H1 (cell line): ENCODE results near the gene SLC39A7. TPM values are rescaled to one million over a fixed set of nuclear protein-coding genes. Genes with fewer than 3 reads are reported as not detected.

Experiments
- ATF3 ChIP-seq: IDR thresholded peaks from 2 replicates; pipeline ENCODE4 v1.6.1; 2011; ENCODE audit warnings: low read depth, mild to moderate bottlenecking, low read length; ENCODE audit not compliant: insufficient read depth
- GTF2F1 ChIP-seq: IDR thresholded peaks from 2 replicates; pipeline ENCODE4 v1.6.1; 2012; ENCODE audit warnings: low read depth, low read length, improper control_type of control experiment, borderline replicate concordance
- MAX ChIP-seq: IDR thresholded peaks from 2 replicates; pipeline ENCODE4 v1.6.1; 2012; ENCODE audit warnings: inconsistent platforms
- RNF2 ChIP-seq: fragments of 200-900, 300-1000 bp; sonication (generic); IDR thresholded peaks from 2 replicates; pipeline ENCODE4 v1.7.1; 2016; ENCODE audit warnings: borderline replicate concordance, low read depth, mild to moderate bottlenecking, antibody characterized with exemption, low read length; ENCODE audit not compliant: poor library complexity, severe bottlenecking; ENCODE audit errors: missing control alignments
- YY1 ChIP-seq: IDR thresholded peaks from 2 replicates; pipeline ENCODE4 v1.6.1; 2011; ENCODE audit warnings: low read depth, mild to moderate bottlenecking, low read length
- polyA plus RNA-seq, 7 experiments: library from polyadenylated mRNA; depleted of rRNA in 3 of 7; stranded (reverse) in 5 of 7; unstranded in 2 of 7; fragments of >200 nt in 5 of 7; fragments of 200-250 nt in 2 of 7; gene quantifications; 1 replicate in 5 of 7; 2 replicates in 1 of 7; 4 replicates in 1 of 7; pipeline versions ENCODE4 v1.2.1 to v1.2.3, GENCODE V29; 2011 to 2013; ENCODE audit warnings: missing spikeins in 2 of 7, mixed read lengths in 2 of 7
- total RNA-seq: library from RNA; stranded (reverse); fragmentation: NEBNext Ultra II Directional; extraction: Animal tissue kit (Norgen Biotek cat#: 25700); gene quantifications from 2 replicates; pipeline ENCODE4 v1.2.1, GENCODE V29; 2021

SLC39A7 gene
- total and polyA plus RNA-seq, 2 of the 8 experiments (the other 6 are each of a cell fraction or from before 2014, with no cell fraction given), result 63.3 to 123 TPM

GRCh38 chr6:33237741-33238140 lies 37.1 kb downstream of the SLC39A7 start (continued):
- no peak for TF ChIP-seq ATF3
- TF ChIP-seq YY1, result no peak
- TF ChIP-seq RNF2, result no peak
- no peak for TF ChIP-seq GTF2F1
- no peak for TF ChIP-seq MAX
